ENCODE measurements around the gene GREM2.

GRCh38 chr1:240571782-240572181 lies 40.2 kb downstream of the GREM2 start:
- TF ChIP-seq, protein P1, sequence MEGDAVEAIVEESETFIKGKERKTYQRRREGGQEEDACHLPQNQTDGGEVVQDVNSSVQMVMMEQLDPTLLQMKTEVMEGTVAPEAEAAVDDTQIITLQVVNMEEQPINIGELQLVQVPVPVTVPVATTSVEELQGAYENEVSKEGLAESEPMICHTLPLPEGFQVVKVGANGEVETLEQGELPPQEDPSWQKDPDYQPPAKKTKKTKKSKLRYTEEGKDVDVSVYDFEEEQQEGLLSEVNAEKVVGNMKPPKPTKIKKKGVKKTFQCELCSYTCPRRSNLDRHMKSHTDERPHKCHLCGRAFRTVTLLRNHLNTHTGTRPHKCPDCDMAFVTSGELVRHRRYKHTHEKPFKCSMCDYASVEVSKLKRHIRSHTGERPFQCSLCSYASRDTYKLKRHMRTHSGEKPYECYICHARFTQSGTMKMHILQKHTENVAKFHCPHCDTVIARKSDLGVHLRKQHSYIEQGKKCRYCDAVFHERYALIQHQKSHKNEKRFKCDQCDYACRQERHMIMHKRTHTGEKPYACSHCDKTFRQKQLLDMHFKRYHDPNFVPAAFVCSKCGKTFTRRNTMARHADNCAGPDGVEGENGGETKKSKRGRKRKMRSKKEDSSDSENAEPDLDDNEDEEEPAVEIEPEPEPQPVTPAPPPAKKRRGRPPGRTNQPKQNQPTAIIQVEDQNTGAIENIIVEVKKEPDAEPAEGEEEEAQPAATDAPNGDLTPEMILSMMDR (IDR thresholded peaks at IDR 0.05; ENCODE audit: extremely low read depth in 1 of 2, insufficient read depth in 1 of 2, low read depth in 1 of 2, low read length in 2 of 2), result no peak
- TF ChIP-seq POLR2A (IDR thresholded peaks at IDR 0.05; ENCODE audit: low read depth, low read length) (no peak), EZH2 (IDR thresholded peaks at IDR 0.05; ENCODE audit: borderline replicate concordance, low read depth, low read length, severe bottlenecking) (no peak), POLR2AphosphoS5 (IDR thresholded peaks at IDR 0.05; ENCODE audit: insufficient read depth, low read depth, low read length) (no peak), GATA2 (IDR thresholded peaks at IDR 0.05; ENCODE audit: insufficient read depth, insufficient read length, low read depth, low read length) (no peak), JUN (IDR thresholded peaks at IDR 0.05; ENCODE audit: borderline replicate concordance, insufficient read depth, insufficient read length, low read depth) (no peak)
- TF ChIP-seq, protein P2, sequence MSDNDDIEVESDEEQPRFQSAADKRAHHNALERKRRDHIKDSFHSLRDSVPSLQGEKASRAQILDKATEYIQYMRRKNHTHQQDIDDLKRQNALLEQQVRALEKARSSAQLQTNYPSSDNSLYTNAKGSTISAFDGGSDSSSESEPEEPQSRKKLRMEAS (IDR thresholded peaks at IDR 0.05; ENCODE audit: insufficient read depth, insufficient read length), result no peak
